Mucosa of descending colon (tissue), 3 donors: Measurements from ENCODE around the gene SLC37A1. TPM values are rescaled to one million over a fixed set of nuclear protein-coding genes. Genes with fewer than 3 reads are reported as not detected.

Experiments used
- ATAC-seq: fragments of 200-7000 bp; cut with Tn5 transposase; one replicate; pipeline ENCODE4 v1.9.1; 2020; ENCODE audit warnings: mild to moderate bottlenecking, moderate library complexity
- DNase-seq, 3 donors: peaks; one replicate each; pipeline ENCODE4 v3.0.0-alpha.2; 2020
- H3K36me3 ChIP-seq: fragments of 200-600 bp; one replicate; pipeline ENCODE4 v1.8.0; 2021; ENCODE audit warnings: low read depth, mild to moderate bottlenecking
- H3K4me1 ChIP-seq: fragments of 200-600 bp; one replicate; pipeline ENCODE4 v1.8.0; 2021; ENCODE audit warnings: low read depth, mild to moderate bottlenecking
- H3K4me3 ChIP-seq: fragments of 200-600 bp; one replicate; pipeline ENCODE4 v1.8.0; 2021; ENCODE audit warnings: mild to moderate bottlenecking
- H3K9me3 ChIP-seq: fragments of 200-600 bp; one replicate; pipeline ENCODE4 v1.8.0; 2021; ENCODE audit warnings: mild to moderate bottlenecking
- intact Hi-C, 2 donors: fragments of 100-400 bp; cut with DNase I in 1 of 2; cut with micrococcal nuclease in 1 of 2; formaldehyde crosslinking; loops; one replicate each; pipeline versions ENCODE4 v1.11.0 to v1.11.1; 2022; cut with DNase I, micrococcal nuclease
- total RNA-seq, 3 donors: library from RNA; stranded (reverse); fragmentation: NEBNext Ultra II Directional in 2 of 3; extraction: Animal tissue kit (Norgen Biotek cat#: 25700) in 2 of 3; gene quantifications; one replicate each; pipeline versions ENCODE4 v1.2.1 to v1.2.4, GENCODE V29; 2021 to 2023
- TF ChIP-seq, protein P1 (sequence below): fragments of 200-600 bp; IDR thresholded peaks from one replicate; pipeline ENCODE4 v1.8.0; 2022; ENCODE audit warnings: antibody characterized with exemption, mild to moderate bottlenecking
- donor health status: DM: no; HTN: no; CAD: no; lungs with moderate emphysema.
- donor health status: DM: no; HTN: no; CAD: no.
- donor health status: DM: no; HTN: yes; CAD: no.

Gene SLC37A1
- total RNA-seq, 3 donors from 2014 or later = 52.3 to 179 (median 92.3) TPM

DNA sequence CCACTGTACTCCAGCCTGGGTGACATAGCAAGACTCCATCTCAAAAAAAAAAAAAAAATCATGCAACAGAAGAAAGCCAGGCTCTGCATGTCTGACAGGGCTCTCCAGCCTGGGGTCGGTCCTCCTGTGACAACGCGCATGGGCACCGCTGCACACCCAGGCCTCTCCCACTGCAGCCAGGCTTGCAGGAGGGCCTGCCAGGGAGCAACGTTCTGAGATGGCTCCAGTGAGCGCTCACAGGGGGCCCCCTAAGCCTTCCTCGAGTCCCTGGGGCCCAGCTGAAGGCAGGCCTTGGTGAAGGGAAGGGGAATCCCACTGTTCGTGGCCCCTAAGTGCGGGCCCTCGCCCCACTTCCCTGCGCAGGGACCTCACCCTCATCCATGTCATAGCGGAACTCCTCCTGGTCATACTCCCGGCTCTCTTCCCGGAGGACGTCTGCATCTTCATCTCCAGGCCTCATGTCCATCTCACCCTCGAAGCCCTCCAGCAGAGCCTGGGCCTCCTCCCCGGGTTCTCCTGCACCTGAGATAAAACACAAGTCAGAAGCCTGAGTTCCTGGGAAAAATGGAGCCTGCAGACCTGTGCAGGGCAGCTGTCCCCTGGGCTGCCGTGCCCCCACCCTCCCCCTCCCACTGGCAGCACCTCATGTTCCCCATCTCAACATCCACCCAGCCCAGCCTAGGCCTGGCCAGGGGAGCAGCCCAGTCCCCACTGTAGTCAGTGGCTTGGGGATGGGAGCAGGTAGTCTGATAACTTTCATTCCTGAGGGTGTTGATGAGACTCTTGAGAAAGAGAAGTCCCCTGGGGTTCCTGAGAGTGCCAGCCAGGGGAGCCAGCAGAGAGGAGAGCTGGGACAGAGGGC lies 37.9 kb upstream of the SLC37A1 start:
- TF ChIP-seq, protein P1, sequence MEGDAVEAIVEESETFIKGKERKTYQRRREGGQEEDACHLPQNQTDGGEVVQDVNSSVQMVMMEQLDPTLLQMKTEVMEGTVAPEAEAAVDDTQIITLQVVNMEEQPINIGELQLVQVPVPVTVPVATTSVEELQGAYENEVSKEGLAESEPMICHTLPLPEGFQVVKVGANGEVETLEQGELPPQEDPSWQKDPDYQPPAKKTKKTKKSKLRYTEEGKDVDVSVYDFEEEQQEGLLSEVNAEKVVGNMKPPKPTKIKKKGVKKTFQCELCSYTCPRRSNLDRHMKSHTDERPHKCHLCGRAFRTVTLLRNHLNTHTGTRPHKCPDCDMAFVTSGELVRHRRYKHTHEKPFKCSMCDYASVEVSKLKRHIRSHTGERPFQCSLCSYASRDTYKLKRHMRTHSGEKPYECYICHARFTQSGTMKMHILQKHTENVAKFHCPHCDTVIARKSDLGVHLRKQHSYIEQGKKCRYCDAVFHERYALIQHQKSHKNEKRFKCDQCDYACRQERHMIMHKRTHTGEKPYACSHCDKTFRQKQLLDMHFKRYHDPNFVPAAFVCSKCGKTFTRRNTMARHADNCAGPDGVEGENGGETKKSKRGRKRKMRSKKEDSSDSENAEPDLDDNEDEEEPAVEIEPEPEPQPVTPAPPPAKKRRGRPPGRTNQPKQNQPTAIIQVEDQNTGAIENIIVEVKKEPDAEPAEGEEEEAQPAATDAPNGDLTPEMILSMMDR = no peak
- Histone ChIP-seq H3K4me3 (no peak overlapping the region), H3K9me3 (no peaks in the 10 kb centered on the region), H3K4me1 (peaks cover 18% of the 10 kb centered on the region), H3K36me3 (no peaks in the 10 kb centered on the region)
- ATAC-seq (no peak), DNase-seq (peak in 1 of 3 donors; percentile 10)
- intact Hi-C loops = no loop called here

DNA sequence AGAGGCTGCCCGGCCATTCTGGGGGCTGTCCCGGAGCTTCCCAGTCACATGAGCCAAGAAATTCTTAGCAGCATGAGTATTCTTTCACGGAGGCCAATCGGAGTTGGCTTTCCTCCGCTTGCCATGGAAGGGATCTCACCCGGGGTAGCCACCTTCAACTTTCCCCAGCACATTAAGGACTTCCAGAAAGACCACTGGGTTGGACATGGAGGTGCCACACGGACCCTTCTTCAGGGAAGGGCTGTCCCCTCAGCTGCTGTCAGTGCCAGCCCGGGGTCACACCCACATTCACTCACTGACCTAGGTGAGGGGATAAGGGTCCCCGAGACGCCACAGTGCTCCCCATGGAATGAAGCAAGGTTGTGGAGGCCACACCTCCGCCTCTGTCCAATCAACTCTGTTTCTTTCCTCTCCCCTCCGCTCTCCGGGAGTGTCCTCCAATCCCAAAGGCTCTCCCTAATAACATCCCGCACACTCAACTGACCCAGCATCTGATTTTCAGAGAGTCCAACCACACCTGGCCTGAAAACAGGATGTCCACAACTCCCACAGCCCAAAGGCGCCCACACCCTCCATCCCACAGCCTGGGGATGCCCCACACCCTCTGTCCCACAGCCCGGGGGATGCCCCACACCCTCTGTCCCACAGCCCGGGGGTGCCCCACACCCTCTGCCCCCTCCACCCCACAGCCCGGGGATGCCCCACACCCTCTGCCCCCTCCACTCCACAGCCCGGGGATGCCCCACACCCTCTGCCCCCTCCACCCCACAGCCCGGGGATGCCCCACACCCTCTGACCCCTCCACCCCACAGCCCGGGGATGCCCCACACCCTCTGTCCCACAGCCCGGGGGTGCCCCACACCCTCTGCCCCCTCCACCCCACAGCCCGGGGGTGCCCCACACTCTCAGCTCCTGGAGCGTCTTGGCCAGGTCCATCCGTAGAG lies 37.0 kb upstream of the SLC37A1 start:
- H3K4me1 ChIP-seq = peaks cover 18% of the 10 kb centered on the region
- DNase-seq = peak in 1 of 3 donors; percentile 2
- no peaks in the 10 kb centered on the region for H3K36me3 ChIP-seq
- TF ChIP-seq, protein P1 = no peak
- no peak overlapping the region for H3K4me3 ChIP-seq
- intact Hi-C loops = no loop called here
- H3K9me3 ChIP-seq = no peaks in the 10 kb centered on the region
- ATAC-seq = no peak

DNA sequence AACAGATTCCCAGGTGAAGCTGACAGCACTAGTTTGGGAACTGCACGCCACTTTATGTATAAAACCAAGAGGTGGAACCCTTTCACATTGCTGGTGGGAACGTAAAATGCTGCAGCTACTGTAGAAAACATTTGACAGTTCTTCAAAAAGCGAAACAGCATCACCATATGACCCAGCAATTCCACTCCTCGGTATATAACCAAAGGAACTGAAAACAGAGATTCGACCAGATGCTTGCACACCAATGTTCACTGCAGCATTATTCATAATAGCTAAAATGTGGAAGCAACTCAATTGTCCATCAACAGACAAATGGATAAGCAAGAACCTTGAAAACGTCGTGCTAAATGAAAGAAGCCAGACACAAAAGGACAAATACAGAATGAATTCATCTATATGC lies 35.1 kb upstream of the SLC37A1 start:
- Histone ChIP-seq H3K4me3 (no peak overlapping the region), H3K36me3 (no peaks in the 10 kb centered on the region), H3K4me1 (peaks cover 16% of the 10 kb centered on the region), H3K9me3 (no peaks in the 10 kb centered on the region)
- DNase-seq (no peak), ATAC-seq (no peak)
- TF ChIP-seq, protein P1 = no peak
- intact Hi-C loops = no loop called here

DNA sequence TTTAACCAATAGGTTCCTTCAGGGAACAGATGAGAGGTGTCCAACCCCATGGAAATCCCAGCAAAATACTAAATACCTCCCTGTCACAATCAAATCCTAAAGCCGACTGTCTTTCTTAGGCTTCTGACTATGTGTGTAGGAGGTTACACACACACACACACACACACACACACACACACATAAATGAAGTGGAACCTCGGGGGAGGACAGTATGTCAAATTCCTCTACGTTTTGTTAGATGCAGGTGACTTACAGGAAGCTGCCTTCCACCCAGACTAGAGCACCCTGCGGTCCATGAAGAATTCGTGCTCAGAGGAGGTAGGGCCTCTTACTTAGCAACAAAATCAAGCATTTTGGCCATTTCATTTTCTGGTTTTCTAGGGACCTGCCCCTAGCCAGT lies 34.1 kb upstream of the SLC37A1 start:
- Histone ChIP-seq H3K9me3 (no peaks in the 10 kb centered on the region), H3K4me3 (no peak overlapping the region), H3K4me1 (peaks cover 8% of the 10 kb centered on the region), H3K36me3 (no peaks in the 10 kb centered on the region)
- DNase-seq (no peak), ATAC-seq (no peak)
- TF ChIP-seq, protein P1 = no peak
- intact Hi-C loops = no loop called here

DNA sequence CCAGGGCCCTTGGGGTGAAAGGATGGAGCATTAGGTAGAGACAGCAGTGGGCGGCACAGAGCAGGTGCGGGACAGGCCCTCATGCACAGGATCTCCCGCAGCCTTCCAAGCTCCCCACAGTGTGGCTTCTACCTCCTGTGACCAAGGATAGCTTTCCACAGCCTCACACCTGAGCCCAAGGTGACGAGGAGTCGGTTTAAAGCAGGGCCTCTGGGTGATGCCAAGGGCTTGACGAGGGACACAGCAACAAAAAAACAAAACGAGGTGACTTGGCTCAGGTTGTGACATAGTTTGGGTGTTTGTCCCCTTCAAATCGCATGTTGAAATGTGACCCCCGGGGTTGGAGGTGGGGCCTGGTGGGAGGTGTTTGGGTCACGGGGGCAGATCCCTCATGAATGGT lies 32.9 kb upstream of the SLC37A1 start:
- H3K9me3 ChIP-seq = no peaks in the 10 kb centered on the region
- TF ChIP-seq, protein P1 = no peak
- no peak for DNase-seq
- no peaks in the 10 kb centered on the region for H3K36me3 ChIP-seq
- intact Hi-C loops = no loop called here
- no peak for ATAC-seq
- peaks cover 4% of the 10 kb centered on the region for H3K4me1 ChIP-seq
- H3K4me3 ChIP-seq = no peak overlapping the region
